Stimulated activated CD4-positive, alpha-beta T cell treated with anti-CD3 and anti-CD28 coated beads, Interleukin-12 subunit alpha, Interleukin-12 subunit beta, amount 100 ng/mL, for 4 hours (primary cell): ENCODE data around the gene CFAP410.
"Not testable (repeated sequence)": the region's sequence is repeated elsewhere in the genome, so short reads cannot be mapped to it uniquely, and the experiment has no call there.

Experiments
- DNase-seq: peaks from one replicate; pipeline ENCODE4 v3.0.0-alpha.2; 2020

CFAP410 gene

GRCh38 chr21:44350773-44351481 lies 11.7 kb upstream of the CFAP410 start:
- no peak for DNase-seq

GRCh38 chr21:44349847-44350772 lies 10.9 kb upstream of the CFAP410 start:
- DNase-seq: no peak

DNA sequence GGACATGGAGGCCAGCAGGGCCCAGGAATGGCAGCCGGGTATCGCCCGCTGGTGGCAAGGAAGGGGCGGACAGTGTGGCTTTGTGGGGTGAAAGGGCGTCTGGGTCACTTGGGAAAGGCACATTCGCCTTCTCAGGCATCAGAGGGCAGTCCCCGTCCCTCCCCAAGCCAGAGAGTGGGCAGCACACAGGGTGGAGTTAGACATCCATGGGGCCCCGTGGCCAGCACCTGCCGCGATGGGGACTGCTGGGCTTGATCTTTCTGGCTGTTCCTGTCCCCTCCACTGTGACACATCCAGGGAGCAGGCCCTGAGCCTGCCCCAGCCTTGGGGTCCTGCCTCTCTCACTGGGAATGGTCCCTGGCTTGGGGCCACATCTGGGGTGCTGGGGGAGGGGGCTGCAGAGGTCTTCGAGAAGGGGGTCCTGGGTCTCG lies 10.2 kb upstream of the CFAP410 start:
- no peak for DNase-seq

DNA sequence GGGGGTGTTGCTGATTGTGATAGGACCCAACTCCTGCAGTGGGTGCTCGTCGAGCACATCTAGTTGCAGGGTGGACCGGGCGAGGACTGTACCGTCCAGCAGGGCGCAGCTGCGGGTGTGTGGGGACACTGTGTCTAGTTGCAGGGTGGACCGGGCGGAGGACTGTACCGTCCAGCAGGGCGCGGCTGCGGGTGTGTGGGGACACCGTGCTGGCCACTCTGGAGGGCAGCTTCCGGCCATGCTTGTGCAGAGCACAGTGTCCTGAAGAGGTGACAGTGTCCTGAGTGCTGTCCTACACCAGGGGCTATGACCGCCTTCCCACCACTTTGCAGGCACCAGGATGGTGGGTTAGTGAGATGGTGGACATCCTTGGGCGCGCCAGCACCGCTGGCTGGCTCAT lies 9.7 kb upstream of the CFAP410 start:
- DNase-seq: no peak

- DNase-seq: no peak
Measured at GRCh38 chr21:44347911-44348451, 8.8 kb upstream of the CFAP410 start.

- DNase-seq: no peak
Measured at GRCh38 chr21:44345495-44345894, 6.3 kb upstream of the CFAP410 start.

- no peak for DNase-seq
Measured at GRCh38 chr21:44344541-44345183, 5.5 kb upstream of the CFAP410 start.

DNA sequence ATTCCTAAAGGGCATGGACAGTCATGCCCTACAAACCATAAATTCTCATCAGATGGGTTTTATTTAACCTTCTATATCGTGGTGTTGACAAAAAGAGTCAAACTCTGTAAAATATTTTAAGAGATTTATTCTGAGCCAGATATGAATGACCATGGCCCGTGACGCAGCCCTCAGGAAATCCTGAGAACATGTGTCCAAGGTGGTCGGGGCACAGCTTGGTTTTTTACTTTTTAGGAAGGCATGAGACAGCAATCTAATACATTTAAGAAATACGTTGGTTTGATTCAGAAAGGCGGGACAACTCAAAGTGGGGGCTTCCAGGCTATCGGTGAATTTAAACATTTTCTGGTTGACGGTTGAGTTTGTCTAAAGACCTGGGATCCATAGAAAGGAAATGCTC lies 3.8 kb upstream of the CFAP410 start:
- not testable (repeated sequence) for DNase-seq

GRCh38 chr21:44341726-44342458 lies 2.7 kb upstream of the CFAP410 start:
- DNase-seq: not testable (repeated sequence)

DNA sequence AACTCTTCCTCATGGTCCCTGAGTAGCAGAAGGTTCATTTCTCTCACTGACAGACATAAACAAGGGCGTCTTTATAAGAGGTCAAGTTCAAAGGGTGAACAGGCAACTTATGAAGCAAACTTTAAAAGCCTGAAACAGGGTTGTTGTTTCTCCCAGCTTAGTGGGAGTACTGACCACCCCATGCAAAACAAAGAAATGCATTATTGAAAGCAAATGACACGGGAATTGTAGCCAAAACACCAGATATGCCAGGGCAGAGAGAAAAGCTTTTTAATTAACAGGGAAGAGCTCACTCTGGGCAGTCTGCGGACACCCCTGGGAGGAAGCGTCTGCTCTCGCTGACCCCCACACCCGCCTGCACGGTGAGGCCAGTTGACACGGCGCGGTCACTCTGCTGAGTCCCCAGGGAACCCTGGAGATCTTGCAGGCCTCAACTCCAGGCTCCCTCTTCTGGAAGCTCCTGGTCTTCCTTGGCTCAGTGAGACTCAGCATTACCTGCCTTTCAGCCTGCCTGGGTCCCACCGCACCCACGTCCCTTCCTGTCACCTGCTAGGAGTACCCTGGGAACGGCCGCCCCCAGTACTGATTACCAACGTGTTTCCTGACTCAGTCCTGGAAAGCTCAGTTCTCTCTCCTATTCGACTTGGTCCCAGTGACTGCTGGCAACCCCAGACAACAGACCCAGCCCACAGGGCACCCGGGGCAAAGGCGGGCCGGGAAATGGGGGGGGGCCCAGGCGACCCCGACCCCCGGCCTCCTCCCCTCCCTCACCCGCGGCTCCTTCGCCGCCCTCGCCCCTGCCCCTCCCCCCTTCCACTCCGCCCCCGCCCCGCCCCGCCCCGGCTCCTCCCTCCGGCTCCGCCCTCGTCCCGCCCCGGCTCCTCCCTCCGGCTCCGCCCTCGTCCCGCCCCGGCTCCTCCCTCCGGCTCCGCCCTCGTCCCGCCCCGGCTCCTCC lies 972 bp downstream of the CFAP410 start:
- DNase-seq: no peak

GRCh38 chr21:44337449-44337848 lies 1.7 kb downstream of the CFAP410 start:
- DNase-seq: no peak

DNA sequence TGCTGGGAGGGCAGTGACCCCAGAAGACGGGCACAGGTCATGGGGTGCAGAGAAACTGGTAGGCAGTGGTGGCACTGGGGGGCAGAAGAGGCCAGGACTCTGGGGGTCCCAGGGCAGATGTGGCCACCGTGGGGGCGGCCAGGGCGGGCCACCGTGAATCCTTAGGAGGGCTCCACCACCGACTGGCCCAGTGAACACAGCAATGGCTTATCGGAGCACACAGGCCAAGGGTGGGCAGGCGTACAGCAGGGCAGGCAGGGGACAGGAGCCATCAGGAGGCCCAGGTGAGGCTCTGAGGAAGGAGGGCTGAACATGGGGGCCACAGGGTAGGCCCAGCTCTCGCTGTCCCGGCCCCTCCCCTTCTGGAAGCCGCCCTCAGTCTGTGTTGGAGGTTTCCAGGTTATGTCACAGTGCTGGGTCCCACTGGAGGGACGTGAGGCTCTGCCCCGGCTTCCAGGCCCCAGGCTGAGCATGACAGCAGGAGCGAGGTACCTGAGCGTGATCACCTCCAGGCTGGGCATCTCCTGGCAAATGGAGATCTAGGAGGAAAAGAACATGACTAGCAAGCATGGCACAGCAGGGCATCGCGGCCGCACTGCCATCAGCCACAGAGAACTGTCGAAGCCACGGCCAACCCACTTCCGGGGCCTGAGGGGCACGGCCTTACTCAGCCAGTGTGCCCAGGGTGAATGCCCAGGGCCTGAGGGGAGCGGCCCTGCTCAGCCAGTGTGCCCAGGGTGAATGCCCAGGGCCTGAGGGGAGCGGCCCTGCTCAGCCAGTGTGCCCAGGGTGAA lies 3.7 kb downstream of the CFAP410 start:
- DNase-seq: no peak

GRCh38 chr21:44334329-44335030 lies 4.7 kb downstream of the CFAP410 start:
- DNase-seq: no peak

GRCh38 chr21:44333509-44334328 lies 5.5 kb downstream of the CFAP410 start:
- no peak for DNase-seq

GRCh38 chr21:44332965-44333364 lies 6.2 kb downstream of the CFAP410 start:
- DNase-seq: no peak

DNA sequence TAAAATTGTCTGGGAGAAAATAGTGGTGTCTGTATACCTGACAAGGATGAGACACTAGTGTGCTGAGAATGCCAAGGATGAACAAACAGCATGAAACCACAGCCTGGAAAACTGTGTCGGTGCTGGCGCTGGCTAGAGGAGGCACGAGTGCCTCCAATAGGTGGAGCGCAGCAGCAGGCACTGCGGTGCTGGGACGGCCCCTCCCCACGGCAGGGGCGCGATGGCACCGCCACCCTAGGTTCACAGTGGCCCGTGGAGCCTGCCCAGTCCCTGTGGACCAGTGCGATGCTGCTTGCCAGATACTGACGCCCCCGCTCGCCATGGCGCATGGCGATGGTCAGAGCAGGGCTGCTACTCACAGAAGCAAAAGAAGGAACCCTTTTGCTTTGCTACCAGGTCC lies 6.8 kb downstream of the CFAP410 start:
- no peak for DNase-seq

- no peak for DNase-seq
Measured at GRCh38 chr21:44331650-44332307, 7.4 kb downstream of the CFAP410 start.

DNA sequence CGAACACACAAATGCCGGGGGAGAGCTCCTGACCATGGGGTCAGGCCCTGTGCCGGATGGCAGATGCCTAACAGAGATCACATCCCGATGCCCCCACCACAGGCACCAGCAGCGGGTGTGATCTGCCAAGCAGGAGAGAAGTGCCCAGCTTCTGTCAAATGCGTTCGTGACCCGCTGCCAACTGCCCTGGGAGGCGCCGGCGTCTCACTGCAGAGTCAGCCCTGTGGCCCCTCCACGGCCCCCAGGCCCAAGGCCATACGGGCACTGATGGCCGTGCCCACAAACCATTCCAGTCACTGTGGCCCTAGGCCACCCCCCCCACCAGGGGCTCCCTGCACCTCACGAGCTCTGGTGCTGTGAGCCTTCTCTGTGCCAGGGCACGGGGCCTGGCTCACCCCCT lies 8.0 kb downstream of the CFAP410 start:
- no peak for DNase-seq
